H9 (cell line): ENCODE measurements around the gene PRMT7. TPM values are rescaled to one million over a fixed set of nuclear protein-coding genes. Genes with fewer than 3 reads are reported as not detected.

Experiments used
- DNase-seq: peaks from one replicate; pipeline ENCODE4 v3.0.0-alpha.2; 2017
- H2AFZ ChIP-seq: one replicate; pipeline ENCODE4 v1.6.1; 2013; ENCODE audit warnings: mild to moderate bottlenecking, low read length, control low read depth, moderate library complexity
- H2AK5ac ChIP-seq: 2 replicates; pipeline ENCODE4 v1.6.1; 2013; ENCODE audit warnings: low read length, control low read depth, mixed read lengths; ENCODE audit not compliant: insufficient read length
- H2BK120ac ChIP-seq: one replicate; pipeline ENCODE4 v1.6.1; 2013; ENCODE audit warnings: low read depth, mild to moderate bottlenecking, low read length, control low read depth, inconsistent platforms; ENCODE audit not compliant: poor library complexity, severe bottlenecking
- H2BK12ac ChIP-seq: 2 replicates; pipeline ENCODE4 v1.6.1; 2013; ENCODE audit warnings: low read length, control low read depth, mixed read lengths, low read depth; ENCODE audit not compliant: insufficient read length
- H2BK15ac ChIP-seq: 2 replicates; pipeline ENCODE4 v1.6.1; 2013; ENCODE audit warnings: low read depth, low read length, control low read depth
- H2BK20ac ChIP-seq: one replicate; pipeline ENCODE4 v1.6.1; 2013; ENCODE audit warnings: low read depth, mild to moderate bottlenecking, low read length, control low read depth, inconsistent platforms; ENCODE audit not compliant: poor library complexity, severe bottlenecking
- H2BK5ac ChIP-seq: 2 replicates; pipeline ENCODE4 v1.6.1; 2013; ENCODE audit warnings: low read length, control low read depth, mixed read lengths; ENCODE audit not compliant: insufficient read length
- H3K14ac ChIP-seq: 2 replicates; pipeline ENCODE4 v1.6.1; 2013; ENCODE audit warnings: low read length, control low read depth; ENCODE audit not compliant: insufficient read depth
- H3K18ac ChIP-seq: 2 replicates; pipeline ENCODE4 v1.6.1; 2013; ENCODE audit warnings: low read depth, mild to moderate bottlenecking, mixed read lengths, low read length, control low read depth; ENCODE audit not compliant: insufficient read length
- H3K23ac ChIP-seq: 2 replicates; pipeline ENCODE4 v1.6.1; 2013; ENCODE audit warnings: low read length, control low read depth, mixed read lengths, low read depth; ENCODE audit not compliant: insufficient read length
- H3K23me2 ChIP-seq: 2 replicates; pipeline ENCODE4 v1.6.1; 2013; ENCODE audit warnings: low read depth, mild to moderate bottlenecking, mixed read lengths, low read length, control low read depth; ENCODE audit not compliant: insufficient read length, poor library complexity, severe bottlenecking
- H3K27ac ChIP-seq: 2 replicates; pipeline ENCODE4 v1.5.1; 2013; ENCODE audit warnings: low read length, control low read depth, mixed read lengths, low read depth; ENCODE audit not compliant: insufficient read length
- H3K27me3 ChIP-seq: 2 replicates; pipeline ENCODE4 v1.6.1; 2013; ENCODE audit warnings: low read length, control low read depth, inconsistent platforms; ENCODE audit not compliant: insufficient read depth
- H3K4ac ChIP-seq: 2 replicates; pipeline ENCODE4 v1.6.1; 2013; ENCODE audit warnings: low read depth, mild to moderate bottlenecking, control low read depth, inconsistent platforms, low read length, moderate library complexity
- H3K4me1 ChIP-seq: 2 replicates; pipeline ENCODE4 v1.6.1; 2013; ENCODE audit warnings: low read length, control low read depth, inconsistent platforms; ENCODE audit not compliant: insufficient read depth
- H3K4me2 ChIP-seq: 2 replicates; pipeline ENCODE4 v1.6.1; 2013; ENCODE audit warnings: low read length, control low read depth, mixed read lengths; ENCODE audit not compliant: insufficient read length, insufficient read depth
- H3K56ac ChIP-seq: 2 replicates; pipeline ENCODE4 v1.6.1; 2013; ENCODE audit warnings: low read depth, mild to moderate bottlenecking, mixed read lengths, low read length, control low read depth; ENCODE audit not compliant: insufficient read length
- H3K79me1 ChIP-seq: 2 replicates; pipeline ENCODE4 v1.6.1; 2013; ENCODE audit warnings: low read depth, mild to moderate bottlenecking, moderate library complexity, low read length, control low read depth, inconsistent platforms; ENCODE audit not compliant: insufficient read depth, poor library complexity, severe bottlenecking
- H3K79me2 ChIP-seq: 2 replicates; pipeline ENCODE4 v1.6.1; 2013; ENCODE audit warnings: low read length, control low read depth, inconsistent platforms; ENCODE audit not compliant: insufficient read depth
- H3K9ac ChIP-seq: 2 replicates; pipeline ENCODE4 v1.6.1; 2013; ENCODE audit warnings: low read length, control low read depth, mixed read lengths; ENCODE audit not compliant: insufficient read length; ENCODE audit errors: extremely low read depth
- H3K9me3 ChIP-seq: one replicate; pipeline ENCODE4 v1.6.1; 2013; ENCODE audit warnings: low read depth, low read length, inconsistent platforms; ENCODE audit not compliant: control insufficient read depth
- H3T11ph ChIP-seq: one replicate; pipeline ENCODE4 v1.6.1; 2013; ENCODE audit warnings: mild to moderate bottlenecking, low read length, control low read depth, inconsistent platforms
- H4K20me1 ChIP-seq: one replicate; pipeline ENCODE4 v1.6.1; 2013; ENCODE audit not compliant: control insufficient read depth, insufficient read length, insufficient read depth
- H4K5ac ChIP-seq: 2 replicates; pipeline ENCODE4 v1.6.1; 2013; ENCODE audit warnings: low read depth, mild to moderate bottlenecking, mixed read lengths, low read length, control low read depth; ENCODE audit not compliant: insufficient read length
- H4K8ac ChIP-seq: replicated peaks from 2 replicates; pipeline ENCODE4 v1.6.1; 2013; ENCODE audit warnings: low read length, control low read depth, mixed read lengths, low read depth; ENCODE audit not compliant: insufficient read length
- H4K91ac ChIP-seq: 2 replicates; pipeline ENCODE4 v1.6.1; 2013; ENCODE audit warnings: low read depth, mild to moderate bottlenecking, moderate library complexity, mixed read lengths, low read length, control low read depth; ENCODE audit not compliant: insufficient read length
- H3K27ac Mint-ChIP-seq, 3 experiments: 2 replicates in 2 of 3; 3 replicates in 1 of 3; pipeline ENCODE4 v1.8.0; 2020 to 2021; ENCODE audit warnings: mixed read lengths in 3 of 3, mild to moderate bottlenecking in 1 of 3, moderate library complexity in 1 of 3
- H3K27me3 Mint-ChIP-seq: 2 replicates; pipeline ENCODE4 v1.8.0; 2021; ENCODE audit warnings: low read depth, mild to moderate bottlenecking, moderate library complexity, mixed read lengths
- H3K36me3 Mint-ChIP-seq, 3 experiments: 2 replicates in 2 of 3; 3 replicates in 1 of 3; pipeline ENCODE4 v1.8.0; 2020 to 2021; ENCODE audit warnings: low read depth in 3 of 3, mixed read lengths in 3 of 3; ENCODE audit not compliant: insufficient read depth in 1 of 3
- H3K4me1 Mint-ChIP-seq, 2 experiments: 2 replicates each; pipeline ENCODE4 v1.8.0; 2020; ENCODE audit warnings: mixed read lengths in 2 of 2
- H3K4me3 Mint-ChIP-seq, 2 experiments: 2 replicates in 1 of 2; 3 replicates in 1 of 2; pipeline ENCODE4 v1.8.0; 2020 to 2021; ENCODE audit warnings: mild to moderate bottlenecking in 2 of 2, mixed read lengths in 2 of 2, moderate library complexity in 1 of 2
- H3K9me3 Mint-ChIP-seq, 2 experiments: 2 replicates in 1 of 2; 3 replicates in 1 of 2; pipeline ENCODE4 v1.8.0; 2020; ENCODE audit warnings: mild to moderate bottlenecking in 2 of 2, mixed read lengths in 2 of 2, moderate library complexity in 1 of 2
- WGBS: extraction: QIAGEN DNeasy Blood & Tissue Kit; methylation state at CpG from one replicate; pipeline ENCODE4 v1.1.7; 2013; ENCODE audit warnings: missing lambda C conversion rate, low lambda C conversion rate, mixed read lengths; ENCODE audit not compliant: insufficient read length; ENCODE audit errors: extremely low coverage; 5-methylcytosine and 5-hydroxymethylcytosine counted together
- total RNA-seq: library from RNA; stranded (reverse); gene quantifications from 2 replicates; pipeline ENCODE4 v1.2.1, GENCODE V29; 2021
- TF ChIP-seq, protein P1 (sequence below): fragments of 200-600 bp; sonication (generic); conservative IDR thresholded peaks from 3 replicates; pipeline ENCODE4 v1.8.0; 2021; ENCODE audit warnings: antibody characterized with exemption, mild to moderate bottlenecking

Gene PRMT7
- total RNA-seq, 1 experiment from 2014 or later: 56.6 TPM

DNA sequence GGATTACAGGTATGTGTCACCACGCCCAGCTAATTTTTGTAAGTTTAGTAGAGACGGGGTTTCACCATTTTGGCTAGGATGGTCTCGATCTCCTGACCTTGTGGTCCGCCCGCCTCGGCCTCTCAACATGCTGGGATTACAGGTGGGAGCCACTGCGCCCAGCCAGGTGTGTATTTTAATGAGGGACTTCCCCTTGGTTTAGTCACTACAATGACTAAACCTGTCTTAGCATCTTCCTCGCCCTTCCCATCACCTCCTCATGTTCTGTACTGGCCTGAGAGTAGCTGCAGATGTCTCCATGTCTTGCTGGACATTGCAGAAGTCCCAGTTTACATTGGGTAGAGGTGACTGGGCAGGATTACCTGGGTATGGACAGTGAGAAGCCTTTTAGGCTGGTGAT, 36.9 kb upstream of the PRMT7 start:
- no peaks in the 10 kb centered on the region for H3K9me3 Mint-ChIP-seq
- no peaks in the 10 kb centered on the region for H3K27me3 ChIP-seq
- no peak overlapping the region for H3K4ac ChIP-seq
- no peaks in the 10 kb centered on the region for H3K23me2 ChIP-seq
- H3K9me3 ChIP-seq: no peaks in the 10 kb centered on the region
- TF ChIP-seq, protein P1, sequence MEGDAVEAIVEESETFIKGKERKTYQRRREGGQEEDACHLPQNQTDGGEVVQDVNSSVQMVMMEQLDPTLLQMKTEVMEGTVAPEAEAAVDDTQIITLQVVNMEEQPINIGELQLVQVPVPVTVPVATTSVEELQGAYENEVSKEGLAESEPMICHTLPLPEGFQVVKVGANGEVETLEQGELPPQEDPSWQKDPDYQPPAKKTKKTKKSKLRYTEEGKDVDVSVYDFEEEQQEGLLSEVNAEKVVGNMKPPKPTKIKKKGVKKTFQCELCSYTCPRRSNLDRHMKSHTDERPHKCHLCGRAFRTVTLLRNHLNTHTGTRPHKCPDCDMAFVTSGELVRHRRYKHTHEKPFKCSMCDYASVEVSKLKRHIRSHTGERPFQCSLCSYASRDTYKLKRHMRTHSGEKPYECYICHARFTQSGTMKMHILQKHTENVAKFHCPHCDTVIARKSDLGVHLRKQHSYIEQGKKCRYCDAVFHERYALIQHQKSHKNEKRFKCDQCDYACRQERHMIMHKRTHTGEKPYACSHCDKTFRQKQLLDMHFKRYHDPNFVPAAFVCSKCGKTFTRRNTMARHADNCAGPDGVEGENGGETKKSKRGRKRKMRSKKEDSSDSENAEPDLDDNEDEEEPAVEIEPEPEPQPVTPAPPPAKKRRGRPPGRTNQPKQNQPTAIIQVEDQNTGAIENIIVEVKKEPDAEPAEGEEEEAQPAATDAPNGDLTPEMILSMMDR: no peak
- no peak overlapping the region for H3K9ac ChIP-seq
- H2AK5ac ChIP-seq: no peak overlapping the region
- H4K91ac ChIP-seq: no peak overlapping the region
- no peaks in the 10 kb centered on the region for H3K4me1 ChIP-seq
- no peak overlapping the region for H3K23ac ChIP-seq
- H3T11ph ChIP-seq: no peak overlapping the region
- H3K18ac ChIP-seq: no peak overlapping the region
- no peak overlapping the region for H4K5ac ChIP-seq
- no peak overlapping the region for H2BK5ac ChIP-seq
- H3K27ac Mint-ChIP-seq: no peak overlapping the region
- H3K79me1 ChIP-seq: peaks cover 3% of the 10 kb centered on the region
- H2BK20ac ChIP-seq: no peak overlapping the region
- H3K56ac ChIP-seq: no peak overlapping the region
- H2BK15ac ChIP-seq: no peak overlapping the region
- DNase-seq: no peak
- no peak overlapping the region for H3K27ac ChIP-seq
- no peak overlapping the region for H2BK120ac ChIP-seq
- H3K4me1 Mint-ChIP-seq: peaks cover 5 to 9% of the 10 kb centered on the region in 2 experiments
- H3K4me3 Mint-ChIP-seq: no peak overlapping the region
- no peak overlapping the region for H3K14ac ChIP-seq
- H2AFZ ChIP-seq: no peak overlapping the region
- no CpG with 5 or more reads among the region's 8 CpGs for WGBS
- H3K79me2 ChIP-seq: peaks cover 1% of the 10 kb centered on the region; the same call in 1 of the 2 replicates
- no peak overlapping the region for H4K8ac ChIP-seq
- H3K27me3 Mint-ChIP-seq: no peaks in the 10 kb centered on the region
- no peaks in the 10 kb centered on the region for H4K20me1 ChIP-seq
- peaks cover 16 to 25% (median 16%) of the 10 kb centered on the region in 3 experiments; a peak in 5 of 7 replicates for H3K36me3 Mint-ChIP-seq
- no peak overlapping the region for H2BK12ac ChIP-seq
- no peak overlapping the region for H3K4me2 ChIP-seq
